ENCODE data around the gene SLC6A15. TPM values are rescaled to one million over a fixed set of nuclear protein-coding genes. Genes with fewer than 3 reads are reported as not detected.

SLC6A15 gene
- total and polyA plus RNA-seq, 2 donors (not counting 1 experiment from before 2014, with no cell fraction given): 0.39 TPM; not detected in 1

DNA sequence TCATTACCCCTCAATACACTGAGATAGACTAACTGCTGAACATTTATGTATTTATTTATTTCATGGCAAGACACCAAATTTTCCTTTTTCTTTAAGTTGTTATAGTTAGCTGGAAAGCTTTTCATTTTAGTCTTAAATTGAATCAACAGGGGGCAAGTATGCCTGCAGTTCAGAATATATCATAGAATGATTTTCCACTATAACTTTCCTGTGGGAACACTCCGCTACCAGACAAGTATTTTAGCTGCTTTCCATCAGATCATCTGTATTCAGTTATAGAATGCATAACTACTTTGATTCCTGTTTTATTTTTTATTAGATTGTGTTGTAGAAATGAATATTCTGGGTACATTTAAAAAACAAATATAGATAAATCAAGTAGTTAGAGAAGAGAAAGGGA is 102.0 kb downstream of the SLC6A15 start:
- Histone ChIP-seq H3K4me1 (ENCODE audit: control insufficient read depth in 2 of 2, insufficient read depth in 2 of 2, low read length in 2 of 2) (no peaks in the 10 kb centered on the region), H3K27me3 (replicated peaks in 1 of 4; ENCODE audit: control extremely low read depth in 1 of 4, control insufficient read depth in 3 of 4, insufficient read depth in 4 of 4, low read length in 3 of 4) (no peaks in the 10 kb centered on the region), H3K4me2 (replicated peaks; ENCODE audit: low read depth, low read length, poor library complexity, severe bottlenecking) (no peak overlapping the region), H3K79me2 (ENCODE audit: control insufficient read depth, insufficient read depth, low read length) (no peaks in the 10 kb centered on the region), H3K9ac (ENCODE audit: low read length) (no peak overlapping the region), H3K4me3 (ENCODE audit: control extremely low read depth in 1 of 5, extremely low read depth in 1 of 5, insufficient read depth in 1 of 5, low read depth in 2 of 5, low read length in 4 of 5) (no peak overlapping the region), H4K20me1 (ENCODE audit: control insufficient read depth, insufficient read depth, low read length, poor library complexity, severe bottlenecking) (no peaks in the 10 kb centered on the region), H3K27ac (ENCODE audit: low read length in 2 of 2) (no peak overlapping the region), H3K36me3 (replicated peaks in 1 of 2; ENCODE audit: control extremely low read depth in 1 of 2, control insufficient read depth in 1 of 2, extremely low read depth in 1 of 2, insufficient read depth in 2 of 2, low read length in 1 of 2) (no peaks in the 10 kb centered on the region), H3K9me3 (ENCODE audit: control extremely low read depth in 1 of 3, control insufficient read depth in 2 of 3, insufficient read depth in 1 of 3, low read length in 2 of 3) (no peaks in the 10 kb centered on the region), H2AFZ (ENCODE audit: insufficient read depth, low read depth, low read length, poor library complexity, severe bottlenecking) (no peak overlapping the region)
- Mint-ChIP-seq H3K27me3 (no peaks in the 10 kb centered on the region), H3K9me3 (ENCODE audit: insufficient read depth) (no peaks in the 10 kb centered on the region), H3K27ac (no peak overlapping the region), H3K4me1 (no peaks in the 10 kb centered on the region), H3K4me3 (no peak overlapping the region)
- TF ChIP-seq EZH2 (IDR thresholded peaks at IDR 0.05; ENCODE audit: borderline replicate concordance, insufficient read depth, low read depth, low read length, poor library complexity, severe bottlenecking): no peak
- TF ChIP-seq, protein P1, sequence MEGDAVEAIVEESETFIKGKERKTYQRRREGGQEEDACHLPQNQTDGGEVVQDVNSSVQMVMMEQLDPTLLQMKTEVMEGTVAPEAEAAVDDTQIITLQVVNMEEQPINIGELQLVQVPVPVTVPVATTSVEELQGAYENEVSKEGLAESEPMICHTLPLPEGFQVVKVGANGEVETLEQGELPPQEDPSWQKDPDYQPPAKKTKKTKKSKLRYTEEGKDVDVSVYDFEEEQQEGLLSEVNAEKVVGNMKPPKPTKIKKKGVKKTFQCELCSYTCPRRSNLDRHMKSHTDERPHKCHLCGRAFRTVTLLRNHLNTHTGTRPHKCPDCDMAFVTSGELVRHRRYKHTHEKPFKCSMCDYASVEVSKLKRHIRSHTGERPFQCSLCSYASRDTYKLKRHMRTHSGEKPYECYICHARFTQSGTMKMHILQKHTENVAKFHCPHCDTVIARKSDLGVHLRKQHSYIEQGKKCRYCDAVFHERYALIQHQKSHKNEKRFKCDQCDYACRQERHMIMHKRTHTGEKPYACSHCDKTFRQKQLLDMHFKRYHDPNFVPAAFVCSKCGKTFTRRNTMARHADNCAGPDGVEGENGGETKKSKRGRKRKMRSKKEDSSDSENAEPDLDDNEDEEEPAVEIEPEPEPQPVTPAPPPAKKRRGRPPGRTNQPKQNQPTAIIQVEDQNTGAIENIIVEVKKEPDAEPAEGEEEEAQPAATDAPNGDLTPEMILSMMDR (IDR thresholded peaks at IDR 0.05): no peak
- ATAC-seq (ENCODE audit: low read depth) (no peak), DNase-seq (no peak)
- intact Hi-C loops (cut with micrococcal nuclease): no loop called here
- CTCF ChIA-PET: interaction anchor here (1.2 kb wide), 1 partner anchor 9 kb away, joined by 4 read pairs; no protein-coding TSS in a partner anchor
- WGBS (ENCODE audit: insufficient coverage): no CpG with 5 or more reads among the region's 1 CpG
- POLR2A ChIA-PET: no interaction called here

Small RNA genes within 50 kb of the gene (small RNA-seq; reads per million reads assigned to genes)
- not detected for gene AC128657.1 (ENCODE audit: insufficient read length, low read depth, low replicate concordance)

Other genes starting within 250 kb of the SLC6A15 start
- gene TSPAN19, start 123.5 kb upstream of the SLC6A15 start, total RNA-seq: not detected in 2 replicates
- not detected in 2 replicates for gene TSPAN19, start 123.5 kb upstream of the SLC6A15 start, polyA plus RNA-seq
- not detected in 2 replicates for gene LRRIQ1, start 123.6 kb upstream of the SLC6A15 start, total RNA-seq
- gene LRRIQ1, start 123.6 kb upstream of the SLC6A15 start, polyA plus RNA-seq: not detected in 2 replicates

All from B cell (primary cell).